GM10248 (cell line): ENCODE results near the gene TRPM8.

ENCODE experiments used
- CTCF ChIA-PET: fragments of 300-600 bp; sonication (Branson Sonifier 250); formaldehyde crosslinking; extraction: SDS; loops from one replicate; lab custom pipeline; 2021; ENCODE audit warnings: antibody characterized with exemption; lab: Yijun Ruan, JAX
- POLR2A ChIA-PET: fragments of 350-650 bp; sonication (Branson Sonifier 250); formaldehyde crosslinking; extraction: SDS; loops from one replicate; lab custom pipeline; 2020; ENCODE audit warnings: antibody characterized with exemption; lab: Yijun Ruan, JAX
- DNase-seq: peaks from one replicate; pipeline ENCODE4 v3.0.0; 2012; ENCODE audit errors: extremely low spot score
- TF ChIP-seq, protein P1 (sequence below): IDR thresholded peaks from 2 replicates; pipeline ENCODE4 v1.5.1; 2012; ENCODE audit warnings: mild to moderate bottlenecking, low read depth; ENCODE audit errors: extremely low read depth, missing control alignments, control extremely low read depth

The TRPM8 gene

DNA sequence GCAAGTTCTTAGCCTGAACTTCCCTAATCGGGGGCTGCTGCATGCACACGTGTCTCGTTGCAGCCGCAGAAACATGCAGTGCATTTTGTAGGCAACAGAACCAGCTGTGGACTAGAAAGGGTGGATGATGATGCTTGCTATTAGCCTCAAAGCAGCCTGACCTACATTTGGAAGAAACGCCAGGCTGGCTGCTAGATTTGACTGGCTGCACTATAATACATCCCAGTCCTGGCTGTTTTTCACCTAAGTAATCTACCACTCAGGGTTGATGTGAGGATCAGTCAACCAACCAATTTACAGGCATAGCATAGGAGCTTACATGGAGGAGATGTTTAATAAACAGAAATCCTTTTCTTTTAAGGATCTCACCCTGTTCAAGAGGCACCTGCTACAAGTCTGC, 77.0 kb downstream of the TRPM8 start:
- ChIA-PET POLR2A (no interaction called here), CTCF (no interaction called here)
- TF ChIP-seq, protein P1, sequence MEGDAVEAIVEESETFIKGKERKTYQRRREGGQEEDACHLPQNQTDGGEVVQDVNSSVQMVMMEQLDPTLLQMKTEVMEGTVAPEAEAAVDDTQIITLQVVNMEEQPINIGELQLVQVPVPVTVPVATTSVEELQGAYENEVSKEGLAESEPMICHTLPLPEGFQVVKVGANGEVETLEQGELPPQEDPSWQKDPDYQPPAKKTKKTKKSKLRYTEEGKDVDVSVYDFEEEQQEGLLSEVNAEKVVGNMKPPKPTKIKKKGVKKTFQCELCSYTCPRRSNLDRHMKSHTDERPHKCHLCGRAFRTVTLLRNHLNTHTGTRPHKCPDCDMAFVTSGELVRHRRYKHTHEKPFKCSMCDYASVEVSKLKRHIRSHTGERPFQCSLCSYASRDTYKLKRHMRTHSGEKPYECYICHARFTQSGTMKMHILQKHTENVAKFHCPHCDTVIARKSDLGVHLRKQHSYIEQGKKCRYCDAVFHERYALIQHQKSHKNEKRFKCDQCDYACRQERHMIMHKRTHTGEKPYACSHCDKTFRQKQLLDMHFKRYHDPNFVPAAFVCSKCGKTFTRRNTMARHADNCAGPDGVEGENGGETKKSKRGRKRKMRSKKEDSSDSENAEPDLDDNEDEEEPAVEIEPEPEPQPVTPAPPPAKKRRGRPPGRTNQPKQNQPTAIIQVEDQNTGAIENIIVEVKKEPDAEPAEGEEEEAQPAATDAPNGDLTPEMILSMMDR, result no peak
- DNase-seq, result no peak

DNA sequence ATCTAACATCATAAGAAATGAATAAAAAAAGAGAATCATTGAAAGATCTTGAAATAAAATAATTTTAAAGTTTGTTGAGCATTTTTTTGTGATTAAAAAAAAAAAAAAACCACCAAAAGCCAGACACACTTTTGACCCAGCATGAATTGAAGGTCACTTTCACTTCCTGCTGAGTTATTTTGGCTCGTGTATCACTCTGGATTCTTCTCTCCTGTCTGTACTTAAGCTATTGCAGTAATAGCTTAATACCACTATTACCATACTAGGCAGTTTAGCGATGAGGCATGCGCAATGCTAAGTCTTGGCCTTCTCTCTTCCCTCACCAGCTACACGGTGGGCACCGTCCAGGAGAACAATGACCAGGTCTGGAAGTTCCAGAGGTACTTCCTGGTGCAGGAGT, 78.8 kb downstream of the TRPM8 start:
- CTCF ChIA-PET, result interaction anchor here (1.5 kb wide), 1 partner anchor 12 kb away, joined by 3 read pairs; no protein-coding TSS in a partner anchor
- TF ChIP-seq, protein P1, result no peak
- POLR2A ChIA-PET, result no interaction called here

DNA sequence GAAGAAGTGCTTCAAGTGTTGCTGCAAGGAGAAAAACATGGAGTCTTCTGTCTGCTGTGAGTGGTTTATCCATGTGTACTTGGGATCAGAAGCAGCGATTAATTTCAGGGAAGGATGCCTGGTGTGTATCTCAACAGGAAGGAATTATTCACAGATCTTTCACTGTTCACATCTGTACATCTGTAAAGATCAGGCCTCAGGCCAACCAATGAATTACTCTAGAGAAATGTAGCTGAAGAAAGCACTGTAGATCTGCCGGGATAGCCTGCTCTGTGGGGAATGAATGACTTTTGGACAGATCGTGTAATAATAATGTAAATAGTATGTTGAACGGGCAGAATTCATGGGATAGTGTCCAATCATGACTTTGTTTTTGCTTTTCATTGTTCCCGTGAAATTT, 79.3 kb downstream of the TRPM8 start:
- no peak for DNase-seq
- TF ChIP-seq, protein P1, result no peak
- ChIA-PET CTCF (interaction anchor here (1.5 kb wide), 1 partner anchor 11 kb away, joined by 3 read pairs; no protein-coding TSS in a partner anchor), POLR2A (no interaction called here)

More for the DNA sequence above, 78.8 kb downstream of the TRPM8 start:
- no peak for DNase-seq

DNA sequence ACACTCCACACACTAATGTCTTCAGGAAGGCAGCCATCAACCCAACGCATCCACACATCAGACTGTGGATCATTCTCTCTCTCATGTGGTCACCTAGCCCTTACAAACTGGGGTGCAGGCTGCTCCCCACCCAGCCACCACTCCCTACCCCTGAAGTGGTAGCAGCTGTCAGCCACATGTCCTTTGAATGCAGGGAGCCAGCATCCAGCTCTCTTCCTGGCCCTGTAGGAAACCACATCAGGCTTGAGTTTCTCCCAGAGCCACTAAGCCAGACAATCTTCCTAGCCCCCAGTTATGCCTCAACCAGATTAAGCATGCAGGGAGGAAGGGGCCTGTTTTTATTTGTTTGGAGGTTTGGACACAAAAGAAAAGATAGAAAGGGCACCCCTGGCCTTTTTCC, 80.5 kb downstream of the TRPM8 start:
- POLR2A ChIA-PET, result no interaction called here
- DNase-seq, result no peak
- TF ChIP-seq, protein P1, result no peak
- CTCF ChIA-PET, result interaction anchor here (0.7 kb wide), 1 partner anchor 25 kb away, joined by 3 read pairs; no protein-coding TSS in a partner anchor

DNA sequence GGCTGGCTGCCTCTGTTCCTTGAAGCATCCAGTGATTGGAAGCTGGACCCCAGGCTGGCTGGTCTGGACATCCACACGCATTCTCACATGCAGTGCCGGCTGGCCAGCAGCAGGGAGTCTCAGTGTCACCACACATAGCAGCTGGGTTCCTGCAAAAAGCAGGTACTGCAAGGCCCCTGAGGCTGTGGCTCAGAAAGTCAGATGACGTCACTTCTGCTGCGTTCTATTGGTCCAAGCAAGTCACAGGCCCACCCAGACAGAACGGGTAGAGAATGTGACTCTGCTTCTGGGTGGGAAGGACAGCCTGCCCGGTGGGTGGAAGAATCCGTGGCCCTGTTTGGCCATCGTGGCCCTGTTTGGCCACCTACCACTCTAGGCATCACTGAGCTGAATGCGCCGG, 82.0 kb downstream of the TRPM8 start:
- TF ChIP-seq, protein P1, result no peak

DNA sequence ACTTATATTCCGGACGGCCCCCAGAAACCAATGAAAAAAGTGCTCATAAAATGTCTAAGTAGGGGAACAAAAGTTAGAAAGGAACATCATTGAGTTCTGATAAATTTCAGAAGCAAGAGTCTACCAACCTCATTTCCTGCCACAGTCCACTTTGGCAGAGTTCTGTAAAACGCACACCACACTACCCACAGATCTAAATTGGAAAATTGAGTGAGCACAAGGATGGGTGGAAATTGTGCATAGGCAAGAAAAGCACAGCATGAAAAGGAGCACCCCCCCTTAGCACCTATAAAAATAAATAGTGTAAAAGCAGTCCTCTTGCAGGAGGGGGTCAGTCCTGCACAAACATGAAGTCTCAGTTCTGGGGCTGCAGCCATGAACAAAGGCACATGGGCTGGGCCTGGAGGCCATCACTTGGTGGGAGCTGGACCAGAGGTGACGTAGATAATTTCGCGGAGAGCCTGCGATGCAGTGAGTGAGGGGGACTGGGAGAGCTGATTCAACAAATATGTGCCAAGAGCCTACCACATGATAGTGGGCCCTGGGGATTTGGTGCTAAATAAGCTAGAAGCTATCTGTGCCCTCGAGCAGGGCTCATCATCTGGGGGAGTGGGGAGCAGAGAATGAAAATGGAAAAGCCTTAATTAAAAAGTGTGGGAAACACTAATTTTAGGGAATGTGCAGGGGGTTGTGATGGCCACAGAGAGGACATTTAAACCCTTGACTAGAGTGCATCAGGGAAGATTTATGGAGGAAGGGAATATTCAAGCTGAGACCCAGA, 84.4 kb downstream of the TRPM8 start:
- DNase-seq, result no peak
- CTCF ChIA-PET, result no interaction called here
- POLR2A ChIA-PET, result no interaction called here
- TF ChIP-seq, protein P1, result no peak

More for the DNA sequence above, 82.0 kb downstream of the TRPM8 start:
- ChIA-PET CTCF (no interaction called here), POLR2A (no interaction called here)
- DNase-seq, result no peak
